ENCODE measurements around the gene POLA1. TPM values are rescaled to one million over a fixed set of nuclear protein-coding genes. Genes with fewer than 3 reads are reported as not detected.

Gene POLA1
- total and polyA plus RNA-seq, 2 of the 4 experiments (the other 2 are of a cell fraction) = 4.0 to 15.1 TPM

- H2BK20ac ChIP-seq (ENCODE audit: low read depth, low read length) = no peak overlapping the region
- no TSS peak for BruUV-seq (replicated peaks)
- intact Hi-C loops (cut with micrococcal nuclease) = no loop called here
- no peak overlapping the region for H3K4ac ChIP-seq (ENCODE audit: low read depth, low read length)
- no peaks in the 10 kb centered on the region for H3K9me1 ChIP-seq (ENCODE audit: insufficient read depth, low read length)
- ATAC-seq (ENCODE audit: low read depth) = no peak
- no peaks in the 10 kb centered on the region for H3K27me3 ChIP-seq (ENCODE audit: control insufficient read depth, insufficient read depth, low read length)
- in situ Hi-C loops (cut with MboI; ENCODE audit: low sequenced_read_pairs) = no loop called here
- H3K9me3 ChIP-seq (ENCODE audit: control insufficient read depth, insufficient read depth, low read length) = no peaks in the 10 kb centered on the region
- ChIA-PET CTCF (no interaction called here), POLR2A (ENCODE audit: unreplicated experiment) (no interaction called here)
- no peak overlapping the region for H2AK9ac ChIP-seq (replicated peaks; ENCODE audit: low read depth, low read length, poor library complexity)
- no peaks in the 10 kb centered on the region for H4K20me1 ChIP-seq (ENCODE audit: insufficient read depth, low read length)
- H3K4me1 ChIP-seq (ENCODE audit: control insufficient read depth, insufficient read depth, low read length) = no peaks in the 10 kb centered on the region
- H4K8ac ChIP-seq (ENCODE audit: low read depth in 2 of 2, low read length in 2 of 2) = no peak overlapping the region
- H3K36me3 ChIP-seq (ENCODE audit: control insufficient read depth, insufficient read depth, low read length) = no peaks in the 10 kb centered on the region
- no peak overlapping the region for H3K27ac ChIP-seq (ENCODE audit: insufficient read depth, low read length)
- no peak overlapping the region for H3K9ac ChIP-seq (ENCODE audit: low read depth, low read length)
- no peak for TF ChIP-seq MXI1 (IDR thresholded peaks at IDR 0.05; ENCODE audit: borderline replicate concordance, low read depth, low read length)
- TF ChIP-seq USF2 (IDR thresholded peaks at IDR 0.05; ENCODE audit: low read depth, low read length) = no peak
- TF ChIP-seq POLR2A (IDR thresholded peaks at IDR 0.05; ENCODE audit: low read depth, low read length) = no peak
- no peak for TF ChIP-seq CHD1 (IDR thresholded peaks at IDR 0.05; ENCODE audit: low read depth, low read length)
- TF ChIP-seq BHLHE40 (IDR thresholded peaks at IDR 0.05; ENCODE audit: low read depth, low read length) = no peak
- no peak for TF ChIP-seq RAD21 (IDR thresholded peaks at IDR 0.05; ENCODE audit: low read length)
- TF ChIP-seq MAFK (IDR thresholded peaks at IDR 0.05; ENCODE audit: low read depth, low read length) = no peak
- no peak for TF ChIP-seq CTCF (conservative IDR thresholded peaks at IDR 0.05; ENCODE audit: low read depth, low read length)
- no peak for TF ChIP-seq RCOR1 (IDR thresholded peaks at IDR 0.05; ENCODE audit: insufficient replicate concordance, low read length)
- H2BK15ac ChIP-seq (ENCODE audit: low read depth, low read length) = no peak overlapping the region
- no peak overlapping the region for H3K4me2 ChIP-seq (ENCODE audit: low read depth, low read length)
- H2BK120ac ChIP-seq (ENCODE audit: low read depth, low read length) = no peak overlapping the region
- H3K14ac ChIP-seq (replicated peaks; ENCODE audit: low read depth, low read length) = no peak overlapping the region
- H3K56ac ChIP-seq (ENCODE audit: extremely low read depth, insufficient read depth, low read length) = no peak overlapping the region
- DNase-seq = no peak
- H4K91ac ChIP-seq (ENCODE audit: insufficient read depth, low read depth, low read length) = no peak overlapping the region
- no peak overlapping the region for H3K18ac ChIP-seq (ENCODE audit: low read depth, low read length)
- dilution Hi-C loops (cut with HindIII; ENCODE audit: low sequenced_read_pairs, unreplicated experiment) = no loop called here
- no peaks in the 10 kb centered on the region for H3K79me1 ChIP-seq (ENCODE audit: low read depth in 1 of 2, low read length in 2 of 2)
- no CpG with 5 or more reads among the region's 2 CpGs for WGBS, 2 experiments (ENCODE audit: extremely low coverage in 2 of 2, insufficient read length in 1 of 2)
- H2BK5ac ChIP-seq (ENCODE audit: low read depth, low read length, poor library complexity, severe bottlenecking) = no peak overlapping the region
- H4K5ac ChIP-seq (ENCODE audit: low read depth, low read length) = no peak overlapping the region
- H3K23ac ChIP-seq (ENCODE audit: low read depth, low read length) = no peak overlapping the region
- H2AK5ac ChIP-seq (ENCODE audit: low read depth, low read length) = no peak overlapping the region
- H3K4me3 ChIP-seq (ENCODE audit: insufficient read depth, low read depth, low read length) = no peak overlapping the region
- no peak overlapping the region for H2AFZ ChIP-seq (replicated peaks; ENCODE audit: low read length, poor library complexity)
Measured at GRCh38 chrX:24963823-24964222, 270.1 kb downstream of the POLA1 start.

Measured in IMR-90 (cell line).